Activated naive CD4-positive, alpha-beta T cell treated with anti-CD3 and anti-CD28 coated beads, Interleukin-2, amount 50 U/mL, for 24 hours (primary cell): ENCODE data around the gene SCP2.

Source experiments
- H3K27ac Mint-ChIP-seq: one replicate; pipeline ENCODE4 v1.8.0; 2021; ENCODE audit warnings: mild to moderate bottlenecking, mixed read lengths
- H3K27me3 Mint-ChIP-seq: one replicate; pipeline ENCODE4 v1.8.0; 2021; ENCODE audit warnings: mixed read lengths
- H3K36me3 Mint-ChIP-seq: one replicate; pipeline ENCODE4 v1.8.0; 2021; ENCODE audit warnings: mixed read lengths
- H3K4me1 Mint-ChIP-seq: one replicate; pipeline ENCODE4 v1.8.0; 2021; ENCODE audit warnings: mixed read lengths
- H3K4me3 Mint-ChIP-seq: one replicate; pipeline ENCODE4 v1.8.0; 2021; ENCODE audit warnings: mild to moderate bottlenecking, mixed read lengths
- H3K9me3 Mint-ChIP-seq: one replicate; pipeline ENCODE4 v1.8.0; 2021; ENCODE audit warnings: mixed read lengths

Gene SCP2, protein sequence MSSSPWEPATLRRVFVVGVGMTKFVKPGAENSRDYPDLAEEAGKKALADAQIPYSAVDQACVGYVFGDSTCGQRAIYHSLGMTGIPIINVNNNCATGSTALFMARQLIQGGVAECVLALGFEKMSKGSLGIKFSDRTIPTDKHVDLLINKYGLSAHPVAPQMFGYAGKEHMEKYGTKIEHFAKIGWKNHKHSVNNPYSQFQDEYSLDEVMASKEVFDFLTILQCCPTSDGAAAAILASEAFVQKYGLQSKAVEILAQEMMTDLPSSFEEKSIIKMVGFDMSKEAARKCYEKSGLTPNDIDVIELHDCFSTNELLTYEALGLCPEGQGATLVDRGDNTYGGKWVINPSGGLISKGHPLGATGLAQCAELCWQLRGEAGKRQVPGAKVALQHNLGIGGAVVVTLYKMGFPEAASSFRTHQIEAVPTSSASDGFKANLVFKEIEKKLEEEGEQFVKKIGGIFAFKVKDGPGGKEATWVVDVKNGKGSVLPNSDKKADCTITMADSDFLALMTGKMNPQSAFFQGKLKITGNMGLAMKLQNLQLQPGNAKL

DNA sequence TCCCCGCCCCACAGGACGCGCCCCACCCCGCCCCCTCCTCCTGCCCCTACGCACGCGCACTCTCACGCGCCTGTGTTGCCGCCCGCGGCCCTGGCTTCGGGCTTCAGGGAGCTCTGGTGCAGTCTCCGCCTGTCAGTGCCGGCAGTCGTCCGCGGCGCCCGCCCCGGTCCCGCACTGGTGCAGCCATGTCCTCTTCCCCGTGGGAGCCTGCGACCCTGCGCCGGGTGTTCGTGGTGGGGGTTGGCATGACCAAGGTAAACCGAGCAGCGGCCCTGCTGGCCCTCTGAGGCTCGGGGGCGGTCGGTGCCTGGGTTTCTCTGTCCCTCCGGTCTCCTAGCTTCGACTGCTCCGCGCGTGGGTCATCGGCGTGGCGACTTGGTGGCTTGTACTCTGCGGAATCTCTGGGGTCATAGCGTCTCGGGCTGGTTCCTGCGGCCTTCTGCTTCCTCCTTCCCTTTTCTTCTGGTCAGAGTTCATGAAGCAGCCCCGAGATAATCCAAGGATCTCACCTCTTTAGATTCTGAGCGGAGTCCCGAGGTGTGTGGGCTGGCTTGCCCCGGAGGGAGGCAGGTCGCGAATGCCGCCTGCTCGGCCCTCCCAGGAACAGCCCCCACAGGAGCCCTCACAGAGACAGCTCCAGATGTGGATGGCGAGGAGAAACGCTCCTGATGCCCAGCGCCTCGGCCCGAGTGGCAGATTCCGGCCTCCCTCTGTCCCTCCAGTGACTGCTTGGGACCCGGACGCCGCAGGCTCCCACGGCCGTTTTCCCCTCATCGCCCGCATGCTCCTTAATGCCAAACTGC lies at the start of gene SCP2:
Gene SCP2 (plus strand): TSS at position 65 of the 803 bp plus-strand sequence. CDS start 121 bp downstream, at position 186.
- Mint-ChIP-seq H3K27me3 (no peaks in the 10 kb centered on the region), H3K4me3 (peak within 1 kb of the TSS; percentile 87), H3K36me3 (peaks cover 2% of the 10 kb centered on the region), H3K27ac (peak within 1 kb of the TSS; percentile 72), H3K9me3 (no peaks in the 10 kb centered on the region), H3K4me1 (peaks cover 29% of the 10 kb centered on the region)

DNA sequence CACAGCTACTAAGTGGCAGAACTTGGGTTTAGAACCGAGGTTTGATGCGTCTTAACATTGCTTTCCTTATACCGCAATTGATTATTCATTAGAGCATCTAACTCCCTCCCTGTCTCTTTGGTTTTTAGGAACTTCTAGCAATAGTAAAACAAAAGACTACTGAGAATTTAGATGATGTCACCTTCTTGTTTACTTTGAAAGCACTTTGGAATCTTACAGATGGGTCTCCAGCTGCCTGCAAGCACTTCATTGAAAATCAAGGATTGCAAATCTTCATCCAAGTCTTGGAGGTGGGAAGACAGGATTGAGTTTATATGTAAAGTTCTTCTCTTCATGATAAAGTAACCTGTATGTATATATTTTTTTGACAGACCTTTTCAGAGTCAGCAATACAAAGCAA lies 49.5 kb upstream of the SCP2 start:
- Mint-ChIP-seq H3K4me3 (no peak overlapping the region), H3K36me3 (no peaks in the 10 kb centered on the region), H3K27ac (no peak overlapping the region), H3K9me3 (no peaks in the 10 kb centered on the region), H3K4me1 (no peaks in the 10 kb centered on the region), H3K27me3 (no peaks in the 10 kb centered on the region)

DNA sequence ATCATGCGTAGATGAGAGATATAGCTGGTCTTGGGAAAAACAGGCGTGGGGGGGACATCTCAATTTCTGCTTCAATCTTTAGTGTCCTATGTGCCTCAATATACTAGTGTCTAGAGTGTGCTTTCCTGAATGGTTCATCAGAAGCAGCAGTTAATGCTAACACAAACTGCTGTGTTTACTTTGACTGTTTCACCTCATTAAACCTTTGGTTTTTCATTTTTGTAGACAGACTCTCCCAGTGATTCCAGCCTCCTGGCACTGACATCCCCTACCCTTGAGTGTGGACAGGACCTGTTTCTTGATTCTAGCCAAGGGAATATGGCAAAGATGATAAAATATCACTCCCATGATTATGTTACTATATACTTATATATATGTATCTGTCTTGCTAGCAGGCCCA lies 46.9 kb upstream of the SCP2 start:
- Mint-ChIP-seq H3K27me3 (no peaks in the 10 kb centered on the region), H3K27ac (no peak overlapping the region), H3K36me3 (no peaks in the 10 kb centered on the region), H3K4me3 (no peak overlapping the region), H3K9me3 (no peaks in the 10 kb centered on the region), H3K4me1 (no peaks in the 10 kb centered on the region)

DNA sequence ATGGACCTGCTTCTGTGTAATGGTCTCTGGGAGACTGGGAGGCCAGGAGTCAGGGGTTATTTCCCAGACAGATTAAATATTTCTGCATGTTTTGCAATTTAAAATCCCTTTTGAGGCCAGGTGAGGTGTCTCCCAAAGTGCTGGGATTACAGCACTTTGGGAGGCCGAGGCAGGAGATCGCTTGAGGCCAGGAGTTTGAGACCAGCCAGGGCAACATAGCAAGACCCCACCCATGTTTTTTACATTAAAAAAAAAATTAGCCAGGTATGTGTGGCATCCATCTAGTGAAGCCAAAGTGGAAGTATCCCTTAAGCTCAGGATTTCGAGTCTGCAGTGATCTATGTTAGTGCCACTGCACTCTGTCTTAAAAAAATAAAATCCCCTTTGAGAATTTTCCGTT lies 39.6 kb upstream of the SCP2 start:
- Mint-ChIP-seq H3K9me3 (no peaks in the 10 kb centered on the region), H3K27me3 (no peaks in the 10 kb centered on the region), H3K4me3 (no peak overlapping the region), H3K4me1 (no peaks in the 10 kb centered on the region), H3K27ac (no peak overlapping the region), H3K36me3 (no peaks in the 10 kb centered on the region)

DNA sequence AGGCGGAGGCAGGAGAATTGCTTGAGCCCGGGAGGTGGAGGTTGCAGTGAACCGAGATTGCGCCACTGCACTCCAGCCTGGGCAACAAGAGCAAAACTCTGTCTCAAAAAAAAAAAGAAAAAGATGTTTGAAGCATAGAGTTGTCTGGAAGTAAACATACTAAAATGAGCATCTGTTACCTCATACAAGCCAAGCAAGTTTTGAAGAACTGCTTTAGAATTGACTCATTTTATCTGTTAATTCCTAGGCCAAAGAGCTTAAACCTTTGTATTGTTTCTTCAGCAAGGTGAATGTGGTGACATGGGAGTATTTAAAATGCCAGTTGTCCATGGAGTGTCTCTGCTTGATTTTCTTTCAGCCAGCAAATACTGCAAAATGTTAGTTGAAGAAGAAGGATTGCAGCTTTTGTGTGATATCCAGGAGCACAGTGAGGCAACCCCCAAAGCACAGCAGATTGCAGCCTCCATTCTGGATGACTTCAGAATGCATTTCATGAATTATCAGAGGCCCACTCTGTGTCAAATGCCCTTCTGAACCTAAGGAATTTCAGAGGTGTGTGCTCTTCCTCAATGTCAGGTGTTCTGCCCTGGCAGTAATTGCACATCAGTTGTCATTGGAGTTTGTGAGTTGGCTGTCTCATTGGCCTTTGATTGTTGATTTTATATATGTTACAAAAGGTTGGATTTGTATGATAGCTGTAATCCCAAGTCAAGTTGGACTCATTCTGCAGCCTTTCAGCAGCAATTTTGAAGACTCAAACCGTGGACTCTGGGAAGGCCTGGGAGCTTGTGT lies 34.5 kb upstream of the SCP2 start:
- H3K27ac Mint-ChIP-seq: no peak overlapping the region

GRCh38 chr1:52899445-52899894 lies 27.6 kb upstream of the SCP2 start:
- H3K4me1 Mint-ChIP-seq: no peaks in the 10 kb centered on the region
- H3K9me3 Mint-ChIP-seq: no peaks in the 10 kb centered on the region
- peaks cover 1% of the 10 kb centered on the region for H3K36me3 Mint-ChIP-seq
- H3K27me3 Mint-ChIP-seq: no peaks in the 10 kb centered on the region
- H3K27ac Mint-ChIP-seq: no peak overlapping the region
- H3K4me3 Mint-ChIP-seq: no peak overlapping the region

More for the DNA sequence above, 34.5 kb upstream of the SCP2 start:
- H3K9me3 Mint-ChIP-seq: no peaks in the 10 kb centered on the region
- H3K27me3 Mint-ChIP-seq: no peaks in the 10 kb centered on the region
- H3K4me3 Mint-ChIP-seq: no peak overlapping the region
- no peaks in the 10 kb centered on the region for H3K4me1 Mint-ChIP-seq
- peaks cover 3% of the 10 kb centered on the region for H3K36me3 Mint-ChIP-seq

- Mint-ChIP-seq H3K9me3 (no peaks in the 10 kb centered on the region), H3K27me3 (no peaks in the 10 kb centered on the region), H3K4me1 (no peaks in the 10 kb centered on the region), H3K36me3 (no peaks in the 10 kb centered on the region), H3K27ac (no peak overlapping the region), H3K4me3 (no peak overlapping the region)
Measured at GRCh38 chr1:52900402-52900801, 26.7 kb upstream of the SCP2 start.

DNA sequence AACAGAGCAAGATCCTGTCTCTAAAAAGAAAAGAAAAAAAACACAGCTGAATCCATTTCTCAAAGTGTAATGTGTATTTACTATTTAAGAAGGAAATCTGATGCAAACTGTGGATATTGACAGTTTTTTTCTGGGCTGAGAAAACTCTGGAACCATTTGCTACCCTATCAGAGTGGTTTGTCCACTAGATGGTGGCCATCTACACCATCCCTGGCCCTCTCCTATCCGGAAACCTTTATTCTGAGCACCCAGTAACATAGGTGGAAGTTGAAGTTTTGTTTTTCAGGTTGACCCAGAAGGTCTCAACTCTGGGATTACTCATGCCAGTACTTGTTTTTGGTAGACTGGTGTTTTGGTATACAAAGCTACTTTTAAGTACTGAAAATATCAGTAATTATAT lies 25.7 kb upstream of the SCP2 start:
- Mint-ChIP-seq H3K27me3 (no peaks in the 10 kb centered on the region), H3K27ac (no peak overlapping the region), H3K36me3 (no peaks in the 10 kb centered on the region), H3K9me3 (no peaks in the 10 kb centered on the region), H3K4me1 (no peaks in the 10 kb centered on the region), H3K4me3 (no peak overlapping the region)

GRCh38 chr1:52904208-52904926 lies 22.7 kb upstream of the SCP2 start:
- Mint-ChIP-seq H3K27ac (no peak overlapping the region), H3K4me1 (no peaks in the 10 kb centered on the region), H3K36me3 (peaks cover 4% of the 10 kb centered on the region), H3K4me3 (no peak overlapping the region), H3K9me3 (no peaks in the 10 kb centered on the region), H3K27me3 (no peaks in the 10 kb centered on the region)

DNA sequence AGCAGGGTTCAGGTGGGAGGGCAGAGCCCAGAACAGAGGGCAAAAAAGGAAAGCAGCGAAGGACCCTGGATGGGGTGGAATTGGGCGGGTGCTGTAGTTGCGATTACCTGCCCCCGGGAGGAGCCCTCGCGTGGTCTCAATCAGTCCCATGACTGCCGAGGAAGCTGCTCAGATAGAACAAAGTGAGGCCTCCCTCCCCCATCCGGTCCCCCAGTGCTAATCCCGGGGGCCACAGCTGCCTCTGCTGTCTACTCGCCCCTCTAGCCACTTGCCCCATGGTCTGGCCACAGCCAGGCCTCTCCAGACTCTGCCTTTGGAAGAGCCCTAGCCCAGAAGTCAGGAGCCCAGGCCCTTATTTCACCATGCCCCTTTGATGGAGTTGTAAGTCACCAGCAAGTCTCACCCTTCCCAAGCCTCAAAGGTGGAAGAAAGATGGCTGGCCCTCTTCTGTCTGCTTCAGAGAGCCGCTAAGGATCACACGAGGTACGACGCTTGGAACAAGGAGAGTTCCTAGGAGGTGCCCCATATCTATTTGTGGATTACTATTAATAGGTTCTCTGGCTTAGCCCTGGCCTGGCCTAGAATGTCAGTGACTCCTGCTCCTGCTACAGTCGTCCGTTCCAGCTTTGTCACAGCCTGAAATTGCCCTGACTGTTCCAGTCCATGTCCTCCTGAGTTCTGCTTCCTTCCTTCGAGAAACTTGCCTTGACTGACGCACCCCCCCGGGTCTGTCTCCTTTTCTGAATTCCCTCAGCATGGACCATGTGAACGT lies 22.0 kb upstream of the SCP2 start:
- Mint-ChIP-seq H3K4me1 (no peaks in the 10 kb centered on the region), H3K27ac (no peak overlapping the region), H3K9me3 (no peaks in the 10 kb centered on the region)

DNA sequence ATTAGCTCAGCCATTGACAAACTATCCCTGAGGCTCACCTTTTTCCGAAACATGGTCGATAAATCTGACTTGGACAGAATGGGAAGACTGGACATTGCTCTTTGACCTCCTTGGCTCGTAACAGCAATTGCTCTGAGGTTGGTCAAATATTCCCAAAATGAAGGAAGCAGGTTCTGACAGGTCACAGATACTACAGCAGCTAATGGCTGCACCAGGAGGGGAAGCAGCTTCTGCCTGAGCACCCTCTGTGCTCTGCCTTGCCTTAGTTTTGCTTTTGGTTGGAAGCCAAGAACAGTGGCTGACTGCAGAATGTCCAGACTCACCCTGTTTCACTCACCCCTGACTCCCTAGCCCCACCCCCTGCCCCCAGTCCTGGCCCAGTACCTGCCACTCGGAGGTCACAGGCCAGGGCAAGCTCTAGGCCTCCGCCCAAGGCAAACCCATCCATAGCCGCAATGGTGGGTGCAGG lies 20.9 kb upstream of the SCP2 start:
- Mint-ChIP-seq H3K4me3 (no peak overlapping the region), H3K27me3 (no peaks in the 10 kb centered on the region), H3K36me3 (peaks cover 6% of the 10 kb centered on the region), H3K4me1 (no peaks in the 10 kb centered on the region), H3K27ac (no peak overlapping the region), H3K9me3 (no peaks in the 10 kb centered on the region)

More for the DNA sequence above, 22.0 kb upstream of the SCP2 start:
- Mint-ChIP-seq H3K36me3 (peaks cover 6% of the 10 kb centered on the region), H3K27me3 (no peaks in the 10 kb centered on the region), H3K4me3 (no peak overlapping the region)

GRCh38 chr1:52907068-52907811 lies 19.8 kb upstream of the SCP2 start:
- no peak overlapping the region for H3K27ac Mint-ChIP-seq
- no peaks in the 10 kb centered on the region for H3K27me3 Mint-ChIP-seq
- no peak overlapping the region for H3K4me3 Mint-ChIP-seq

DNA sequence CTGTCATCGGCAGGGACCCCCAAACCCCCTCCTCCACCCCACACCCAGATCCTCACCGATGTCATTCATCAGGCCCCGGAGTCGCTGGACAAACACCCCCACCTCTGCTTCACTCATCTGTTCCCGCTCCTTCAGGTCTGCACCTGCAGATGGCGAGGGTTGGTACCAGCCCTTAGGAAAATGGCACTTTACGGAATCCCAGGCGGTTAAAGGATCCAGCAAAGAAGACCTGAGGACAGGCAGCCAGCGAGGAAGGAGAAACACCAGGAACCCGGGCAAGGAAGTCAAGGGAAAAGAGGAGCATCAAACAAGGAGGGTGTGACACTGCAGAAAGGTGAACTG lies 19.3 kb upstream of the SCP2 start:
- no peaks in the 10 kb centered on the region for H3K9me3 Mint-ChIP-seq
- no peak overlapping the region for H3K4me3 Mint-ChIP-seq
- H3K27me3 Mint-ChIP-seq: no peaks in the 10 kb centered on the region
- no peak overlapping the region for H3K27ac Mint-ChIP-seq
- peaks cover 6% of the 10 kb centered on the region for H3K36me3 Mint-ChIP-seq
- no peaks in the 10 kb centered on the region for H3K4me1 Mint-ChIP-seq

More at GRCh38 chr1:52907068-52907811, 19.8 kb upstream of the SCP2 start:
- Mint-ChIP-seq H3K4me1 (no peaks in the 10 kb centered on the region), H3K9me3 (no peaks in the 10 kb centered on the region), H3K36me3 (peaks cover 6% of the 10 kb centered on the region)

DNA sequence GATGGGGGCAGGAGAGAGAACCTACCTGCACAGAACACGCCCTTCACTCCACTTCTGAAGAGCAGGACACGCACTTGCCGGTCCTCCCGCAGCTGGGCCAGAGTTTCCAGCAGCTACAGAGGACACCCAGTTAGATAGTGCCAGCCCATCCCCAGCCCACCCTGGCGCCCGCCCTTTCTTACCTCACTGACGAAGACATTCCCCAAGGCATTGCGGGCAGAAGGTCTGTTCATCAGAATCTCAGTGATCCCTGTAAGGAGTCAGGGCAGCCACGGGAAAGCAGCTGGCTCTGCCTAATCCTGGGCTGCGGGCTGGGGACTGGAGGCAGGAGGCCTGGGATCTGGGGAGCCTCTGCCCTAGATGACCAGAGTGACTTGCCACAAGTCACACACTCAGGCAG lies 15.5 kb upstream of the SCP2 start:
- Mint-ChIP-seq H3K4me3 (no peak overlapping the region), H3K27me3 (no peaks in the 10 kb centered on the region), H3K36me3 (peaks cover 6% of the 10 kb centered on the region), H3K4me1 (no peaks in the 10 kb centered on the region), H3K27ac (no peak overlapping the region), H3K9me3 (no peaks in the 10 kb centered on the region)
